Naive thymus-derived CD8-positive, alpha-beta T cell (primary cell): ENCODE measurements around the gene HGFAC. TPM values are rescaled to one million over a fixed set of nuclear protein-coding genes. Genes with fewer than 3 reads are reported as not detected.

Source experiments
- ATAC-seq, 2 donors: fragments of 150-1000 bp; cut with Tn5 transposase in 1 of 2; sonication (Bioruptor Pico), chemical (Tn5 transposase) in 1 of 2; 1 replicate in 1 of 2; 2 replicates in 1 of 2; pipeline ENCODE4 v1.10.0; 2021; ENCODE audit warnings: mild to moderate bottlenecking in 2 of 2, moderate library complexity in 2 of 2
- POLR2A ChIA-PET: fragments of 350-600 bp; sonication (Branson Sonifier 250); formaldehyde crosslinking; loops from one replicate; lab custom pipeline; 2021; ENCODE audit warnings: antibody characterized with exemption; lab: Charles Lee
- DNase-seq, 10 donors: peaks; one replicate each; pipeline versions ENCODE4 v3.0.0 to v3.0.0-alpha.2; 2020 to 2022
- H3K27ac Mint-ChIP-seq, 10 donors: one replicate each; pipeline ENCODE4 v1.8.0; 2020 to 2022; ENCODE audit warnings: mild to moderate bottlenecking in 10 of 10, mixed read lengths in 10 of 10, moderate library complexity in 4 of 10, inconsistent platforms in 1 of 10
- H3K27me3 Mint-ChIP-seq, 5 donors: one replicate each; pipeline ENCODE4 v1.8.0; 2021 to 2022; ENCODE audit warnings: mixed read lengths in 5 of 5
- H3K36me3 Mint-ChIP-seq, 3 donors: one replicate each; pipeline ENCODE4 v1.8.0; 2020 to 2022; ENCODE audit warnings: mixed read lengths in 3 of 3, mild to moderate bottlenecking in 2 of 3, inconsistent platforms in 1 of 3
- H3K4me1 Mint-ChIP-seq, 4 donors: one replicate each; pipeline ENCODE4 v1.8.0; 2021 to 2022; ENCODE audit warnings: mixed read lengths in 4 of 4
- H3K4me3 Mint-ChIP-seq, 10 donors: one replicate each; pipeline ENCODE4 v1.8.0; 2020 to 2022; ENCODE audit warnings: mild to moderate bottlenecking in 10 of 10, mixed read lengths in 10 of 10, moderate library complexity in 6 of 10, inconsistent platforms in 1 of 10
- H3K9me3 Mint-ChIP-seq, 9 donors: one replicate each; pipeline ENCODE4 v1.8.0; 2020 to 2022; ENCODE audit warnings: mixed read lengths in 9 of 9, mild to moderate bottlenecking in 3 of 9, inconsistent platforms in 1 of 9, moderate library complexity in 1 of 9
- polyA plus RNA-seq, 3 donors: library from polyadenylated mRNA; unstranded; fragments of 300-500 nt; fragmentation: Illumina TruSeq; gene quantifications; one replicate each; pipeline ENCODE4 v1.2.3, GENCODE V29; 2021
- total RNA-seq, 8 experiments: library from RNA in 2 of 8; stranded (reverse) in 2 of 8; gene quantifications; one replicate each; pipeline ENCODE4 v1.2.3 and lab custom pipeline; 2021 to 2026

Gene HGFAC
- total and polyA plus RNA-seq, 5 experiments from 2014 or later = not detected

DNA sequence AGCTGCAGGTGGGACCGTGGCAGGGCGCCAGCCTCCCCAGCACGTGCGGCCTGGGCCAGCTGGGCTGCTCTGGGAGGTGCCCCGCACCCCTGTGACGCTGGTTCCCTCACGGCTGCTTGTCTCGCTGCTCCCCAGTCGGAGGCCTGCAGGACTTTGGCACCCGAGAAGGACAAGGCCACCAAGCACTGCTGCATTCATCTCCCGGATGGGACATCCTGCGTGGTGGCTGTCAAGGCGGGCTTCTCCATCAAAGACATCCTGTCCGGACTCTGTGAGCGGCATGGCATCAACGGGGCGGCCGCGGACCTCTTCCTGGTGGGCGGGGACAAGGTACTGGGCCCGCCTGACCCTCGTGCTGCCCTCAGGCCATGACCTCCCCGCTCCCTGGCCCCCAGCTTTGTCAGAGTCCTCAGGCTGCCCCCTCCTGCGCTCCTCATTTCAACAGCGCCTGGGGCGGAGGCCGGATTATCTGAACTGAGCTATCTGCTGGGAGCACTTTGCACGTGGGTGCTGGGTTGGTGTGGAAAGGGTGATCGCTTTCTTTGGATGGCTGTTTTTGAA is 19.4 kb upstream of the HGFAC start:
- H3K9me3 Mint-ChIP-seq = no peaks in the 10 kb centered on the region
- no peak overlapping the region for H3K4me3 Mint-ChIP-seq
- ATAC-seq (no peak), DNase-seq (no peak)
- H3K4me1 Mint-ChIP-seq = peaks cover 0 to 7% (median 0%) of the 10 kb centered on the region in 4 donors
- H3K27ac Mint-ChIP-seq = no peak overlapping the region
- POLR2A ChIA-PET = no interaction called here
- no peaks in the 10 kb centered on the region for H3K27me3 Mint-ChIP-seq
- peaks cover 0 to 5% (median 0%) of the 10 kb centered on the region in 3 donors for H3K36me3 Mint-ChIP-seq

DNA sequence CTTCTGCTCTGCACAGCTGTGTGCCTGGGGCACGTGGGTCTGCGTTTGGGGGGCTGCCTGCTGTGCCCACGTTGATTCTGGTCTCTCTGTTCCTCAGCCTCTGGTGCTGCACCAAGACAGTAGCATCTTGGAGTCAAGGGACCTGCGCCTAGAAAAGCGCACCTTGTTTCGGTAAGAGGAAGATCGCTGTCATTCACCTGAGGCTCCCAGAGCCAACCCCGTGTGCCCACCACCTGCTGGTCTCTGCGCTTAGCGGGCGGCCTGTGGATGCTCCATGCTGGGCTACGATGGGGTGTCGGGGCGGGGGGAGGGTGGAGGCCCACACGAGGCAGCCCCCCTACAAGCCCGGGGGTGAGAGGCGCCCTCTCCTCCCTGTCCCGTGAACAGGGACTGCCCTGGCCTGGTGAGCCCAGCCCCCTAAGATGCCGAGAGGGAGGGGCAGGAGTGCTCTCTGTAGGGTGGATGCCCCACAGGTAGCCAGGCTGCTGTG is 18.9 kb upstream of the HGFAC start:
- no peak for ATAC-seq
- peaks cover 0 to 4% (median 0%) of the 10 kb centered on the region in 4 donors for H3K4me1 Mint-ChIP-seq
- H3K4me3 Mint-ChIP-seq = no peak overlapping the region
- no peak overlapping the region for H3K27ac Mint-ChIP-seq
- no peak for DNase-seq
- no peaks in the 10 kb centered on the region for H3K36me3 Mint-ChIP-seq
- no peaks in the 10 kb centered on the region for H3K27me3 Mint-ChIP-seq
- H3K9me3 Mint-ChIP-seq = no peaks in the 10 kb centered on the region
- POLR2A ChIA-PET = no interaction called here

DNA sequence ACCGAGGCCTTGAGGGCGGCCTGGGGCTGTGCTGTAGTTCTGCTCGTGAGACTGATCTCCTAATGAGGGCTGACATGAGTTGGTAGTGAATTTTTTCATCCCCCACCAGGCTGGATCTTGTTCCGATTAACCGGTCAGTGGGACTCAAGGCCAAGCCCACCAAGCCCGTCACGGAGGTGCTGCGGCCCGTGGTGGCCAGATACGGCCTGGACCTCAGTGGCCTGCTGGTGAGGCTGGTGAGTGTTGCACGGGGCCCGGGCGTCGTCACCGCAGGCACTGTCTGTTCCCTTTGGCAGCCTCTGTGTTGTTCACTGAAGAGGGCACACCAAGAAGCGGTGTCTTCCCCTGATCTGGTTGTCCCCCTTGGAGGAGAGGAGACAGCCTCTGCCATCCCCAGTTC is 18.4 kb upstream of the HGFAC start:
- Mint-ChIP-seq H3K9me3 (no peaks in the 10 kb centered on the region), H3K36me3 (no peaks in the 10 kb centered on the region), H3K27me3 (no peaks in the 10 kb centered on the region), H3K27ac (no peak overlapping the region), H3K4me1 (no peaks in the 10 kb centered on the region), H3K4me3 (no peak overlapping the region)
- ATAC-seq (no peak), DNase-seq (no peak)
- POLR2A ChIA-PET = no interaction called here

- POLR2A ChIA-PET = no interaction called here
These were observed 17.8 kb upstream of the HGFAC start for GRCh38 chr4:3423952-3424351.

GRCh38 chr4:3424522-3425095 is 17.2 kb upstream of the HGFAC start:
- ATAC-seq = no peak
- Mint-ChIP-seq H3K36me3 (no peaks in the 10 kb centered on the region), H3K4me1 (no peaks in the 10 kb centered on the region), H3K27ac (peak overlapping the region in 2 of 10 donors; percentile 7 to 60), H3K27me3 (no peaks in the 10 kb centered on the region), H3K9me3 (no peaks in the 10 kb centered on the region), H3K4me3 (no peak overlapping the region)
- no peak for DNase-seq
- POLR2A ChIA-PET = no interaction called here

More at GRCh38 chr4:3423952-3424351, 17.8 kb upstream of the HGFAC start:
- DNase-seq (no peak), ATAC-seq (no peak)
- Mint-ChIP-seq H3K27me3 (no peaks in the 10 kb centered on the region), H3K4me1 (no peaks in the 10 kb centered on the region), H3K4me3 (no peak overlapping the region), H3K27ac (no peak overlapping the region), H3K9me3 (no peaks in the 10 kb centered on the region), H3K36me3 (no peaks in the 10 kb centered on the region)

- no peak for ATAC-seq
- no peak for DNase-seq
- H3K9me3 Mint-ChIP-seq = no peaks in the 10 kb centered on the region
These were observed 15.2 kb upstream of the HGFAC start for GRCh38 chr4:3426465-3427133.

GRCh38 chr4:3427134-3427476 is 14.7 kb upstream of the HGFAC start:
- no peak overlapping the region for H3K27ac Mint-ChIP-seq
- H3K4me3 Mint-ChIP-seq = no peak overlapping the region
- no peaks in the 10 kb centered on the region for H3K4me1 Mint-ChIP-seq
- no peaks in the 10 kb centered on the region for H3K36me3 Mint-ChIP-seq
- ATAC-seq (no peak), DNase-seq (no peak)
- H3K27me3 Mint-ChIP-seq = no peaks in the 10 kb centered on the region
- H3K9me3 Mint-ChIP-seq = no peaks in the 10 kb centered on the region
- POLR2A ChIA-PET = no interaction called here

More at GRCh38 chr4:3426465-3427133, 15.2 kb upstream of the HGFAC start:
- no peaks in the 10 kb centered on the region for H3K4me1 Mint-ChIP-seq
- H3K4me3 Mint-ChIP-seq = no peak overlapping the region
- POLR2A ChIA-PET = no interaction called here
- no peaks in the 10 kb centered on the region for H3K36me3 Mint-ChIP-seq
- no peaks in the 10 kb centered on the region for H3K27me3 Mint-ChIP-seq
- H3K27ac Mint-ChIP-seq = peak overlapping the region in 1 of 10 donors; percentile 40

GRCh38 chr4:3427706-3428446 is 13.9 kb upstream of the HGFAC start:
- Mint-ChIP-seq H3K27ac (peak overlapping the region in 1 of 10 donors; percentile 54), H3K4me1 (no peaks in the 10 kb centered on the region), H3K9me3 (no peaks in the 10 kb centered on the region), H3K36me3 (no peaks in the 10 kb centered on the region), H3K4me3 (no peak overlapping the region), H3K27me3 (no peaks in the 10 kb centered on the region)
- no peak for DNase-seq
- POLR2A ChIA-PET = no interaction called here
- ATAC-seq = no peak

GRCh38 chr4:3429651-3430050 is 12.1 kb upstream of the HGFAC start:
- POLR2A ChIA-PET = no interaction called here
- ATAC-seq = no peak
- no peaks in the 10 kb centered on the region for H3K9me3 Mint-ChIP-seq

GRCh38 chr4:3430524-3430923 is 11.2 kb upstream of the HGFAC start:
- Mint-ChIP-seq H3K36me3 (no peaks in the 10 kb centered on the region), H3K27ac (no peak overlapping the region), H3K27me3 (no peaks in the 10 kb centered on the region), H3K9me3 (no peaks in the 10 kb centered on the region), H3K4me3 (no peak overlapping the region), H3K4me1 (no peaks in the 10 kb centered on the region)
- POLR2A ChIA-PET = no interaction called here
- DNase-seq (no peak), ATAC-seq (no peak)

More at GRCh38 chr4:3429651-3430050, 12.1 kb upstream of the HGFAC start:
- no peak overlapping the region for H3K4me3 Mint-ChIP-seq
- H3K36me3 Mint-ChIP-seq = no peaks in the 10 kb centered on the region
- DNase-seq = no peak
- H3K27me3 Mint-ChIP-seq = no peaks in the 10 kb centered on the region
- H3K27ac Mint-ChIP-seq = peak overlapping the region in 1 of 10 donors; percentile 81
- no peaks in the 10 kb centered on the region for H3K4me1 Mint-ChIP-seq

DNA sequence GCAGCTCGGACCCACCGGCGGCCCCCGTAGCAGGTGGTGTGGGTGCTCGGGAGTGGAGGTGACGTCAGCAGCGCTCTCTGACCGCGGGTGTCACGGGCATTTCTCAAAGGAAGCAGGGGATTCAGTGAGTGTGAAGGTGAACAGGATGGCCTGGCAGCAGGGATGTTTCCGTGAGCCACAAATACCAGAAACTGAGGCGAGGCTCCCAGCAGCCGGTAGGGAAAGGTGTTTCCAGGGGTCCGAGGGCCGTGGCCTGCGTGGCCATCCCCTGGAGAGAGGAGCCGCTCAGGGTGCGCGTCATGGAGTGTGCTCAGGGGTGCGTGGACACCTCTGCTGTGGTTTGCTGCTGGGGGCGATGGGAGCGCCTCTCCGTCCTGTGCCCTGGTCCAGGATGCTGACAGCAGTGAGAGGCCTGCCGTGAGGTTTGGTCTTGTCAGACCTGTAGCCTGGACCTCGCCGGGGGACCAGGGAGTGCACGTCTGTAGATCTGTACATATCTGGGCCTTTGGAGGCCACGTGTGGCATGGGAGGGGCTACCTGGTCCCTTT is 10.2 kb upstream of the HGFAC start:
- ATAC-seq = no peak
- Mint-ChIP-seq H3K36me3 (no peaks in the 10 kb centered on the region), H3K4me1 (no peaks in the 10 kb centered on the region), H3K27ac (no peak overlapping the region), H3K4me3 (no peak overlapping the region), H3K9me3 (no peaks in the 10 kb centered on the region), H3K27me3 (no peaks in the 10 kb centered on the region)
- no peak for DNase-seq
- POLR2A ChIA-PET = no interaction called here

DNA sequence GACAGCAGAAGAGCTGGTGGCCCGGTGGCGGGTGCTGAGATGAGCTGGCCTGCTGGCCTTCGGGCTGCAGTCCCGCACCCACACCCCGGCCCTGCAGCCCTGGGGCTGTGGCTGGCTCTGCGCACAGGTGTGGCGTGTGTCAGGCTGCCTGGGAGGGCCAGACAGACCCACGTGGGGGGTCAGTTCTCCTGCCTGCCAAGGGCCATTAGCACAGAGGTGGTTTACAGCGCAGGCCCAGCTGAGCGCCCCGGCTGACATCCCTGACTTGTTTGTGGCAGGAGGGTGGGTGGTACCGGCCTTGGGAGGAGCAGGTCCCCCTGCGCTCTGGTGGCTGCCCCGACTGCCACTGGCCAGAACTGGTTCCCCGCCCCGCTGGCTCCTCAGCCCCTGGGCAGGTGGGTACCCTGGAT is 9.4 kb upstream of the HGFAC start:
- DNase-seq = no peak
- Mint-ChIP-seq H3K27me3 (no peaks in the 10 kb centered on the region), H3K9me3 (no peaks in the 10 kb centered on the region), H3K4me3 (no peak overlapping the region), H3K36me3 (no peaks in the 10 kb centered on the region), H3K27ac (no peak overlapping the region), H3K4me1 (no peaks in the 10 kb centered on the region)
- no peak for ATAC-seq
- POLR2A ChIA-PET = no interaction called here
